ENCODE results near the gene PRKG2.

The PRKG2 gene

DNA sequence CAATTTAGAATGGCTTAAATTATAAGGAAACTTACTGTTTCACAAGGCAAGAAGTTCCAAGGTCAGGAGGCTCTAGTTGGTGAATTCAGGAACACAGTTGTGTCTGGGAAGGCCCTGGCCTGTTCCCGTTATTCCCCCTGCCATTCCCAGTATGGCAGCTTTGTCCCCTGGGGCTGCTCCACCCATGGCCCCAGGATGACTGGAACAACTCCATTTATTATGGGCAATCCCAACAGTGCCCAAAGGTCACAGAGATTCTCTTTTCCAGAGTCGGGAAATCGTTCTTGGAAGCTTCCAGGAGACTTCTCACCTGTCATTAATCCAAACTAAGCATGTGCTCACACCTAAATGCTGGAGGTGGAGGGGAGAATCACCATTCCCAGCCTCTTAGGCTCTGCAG is 2.8 kb upstream of the PRKG2 start:
- Histone ChIP-seq H3K27me3 (ENCODE audit: control insufficient read depth in 2 of 2, insufficient read depth in 2 of 2, low read length in 2 of 2) (peaks cover 17 to 23% of the 10 kb centered on the region in 2 donors), H3K9ac (ENCODE audit: low read depth in 1 of 2, low read length in 2 of 2) (no peak overlapping the region)

DNA sequence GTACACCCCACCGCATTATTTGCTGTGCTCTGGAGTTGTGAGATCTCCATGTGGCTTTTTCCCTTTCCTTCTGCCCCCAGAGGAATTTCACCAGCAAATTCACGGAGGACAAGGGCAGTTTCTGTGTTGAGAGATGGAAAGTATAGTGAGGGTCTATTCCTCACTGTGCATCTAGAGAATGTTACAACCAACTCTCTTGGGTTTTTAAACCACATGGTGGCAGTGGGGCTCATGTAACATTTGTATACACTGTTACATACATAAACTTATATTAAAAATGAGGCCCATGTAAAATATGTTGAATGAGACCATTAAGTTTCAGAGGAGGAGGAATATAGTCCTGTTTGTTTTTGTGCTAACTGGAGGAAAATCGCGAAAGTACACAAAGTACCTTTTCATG is 909 bp upstream of the PRKG2 start:
- Histone ChIP-seq H3K27me3 (ENCODE audit: control insufficient read depth in 2 of 2, insufficient read depth in 2 of 2, low read length in 2 of 2) (peaks cover 19 to 26% of the 10 kb centered on the region in 2 donors), H3K36me3 (ENCODE audit: control insufficient read depth in 2 of 2, insufficient read depth in 2 of 2, low read length in 2 of 2) (no peaks in the 10 kb centered on the region), H3K9ac (ENCODE audit: low read depth in 1 of 2, low read length in 2 of 2) (no peak overlapping the region), H3K4me3 (ENCODE audit: low read length in 2 of 2) (no peak overlapping the region), H3K4me1 (ENCODE audit: control insufficient read depth in 2 of 2, insufficient read depth in 2 of 2, low read length in 2 of 2) (peaks cover 5 to 14% of the 10 kb centered on the region in 2 donors), H3K9me3 (ENCODE audit: control insufficient read depth in 2 of 2, low read length in 2 of 2) (no peaks in the 10 kb centered on the region), H3K27ac (ENCODE audit: low read depth in 2 of 2, low read length in 2 of 2) (no peak overlapping the region)

More for the DNA sequence above, 2.8 kb upstream of the PRKG2 start:
- H3K27ac ChIP-seq (ENCODE audit: low read depth in 2 of 2, low read length in 2 of 2), result no peak overlapping the region
- no peaks in the 10 kb centered on the region for H3K9me3 ChIP-seq (ENCODE audit: control insufficient read depth in 2 of 2, low read length in 2 of 2)
- peaks cover 5 to 14% of the 10 kb centered on the region in 2 donors for H3K4me1 ChIP-seq (ENCODE audit: control insufficient read depth in 2 of 2, insufficient read depth in 2 of 2, low read length in 2 of 2)
- H3K36me3 ChIP-seq (ENCODE audit: control insufficient read depth in 2 of 2, insufficient read depth in 2 of 2, low read length in 2 of 2), result no peaks in the 10 kb centered on the region
- no peak overlapping the region for H3K4me3 ChIP-seq (ENCODE audit: low read length in 2 of 2)

DNA sequence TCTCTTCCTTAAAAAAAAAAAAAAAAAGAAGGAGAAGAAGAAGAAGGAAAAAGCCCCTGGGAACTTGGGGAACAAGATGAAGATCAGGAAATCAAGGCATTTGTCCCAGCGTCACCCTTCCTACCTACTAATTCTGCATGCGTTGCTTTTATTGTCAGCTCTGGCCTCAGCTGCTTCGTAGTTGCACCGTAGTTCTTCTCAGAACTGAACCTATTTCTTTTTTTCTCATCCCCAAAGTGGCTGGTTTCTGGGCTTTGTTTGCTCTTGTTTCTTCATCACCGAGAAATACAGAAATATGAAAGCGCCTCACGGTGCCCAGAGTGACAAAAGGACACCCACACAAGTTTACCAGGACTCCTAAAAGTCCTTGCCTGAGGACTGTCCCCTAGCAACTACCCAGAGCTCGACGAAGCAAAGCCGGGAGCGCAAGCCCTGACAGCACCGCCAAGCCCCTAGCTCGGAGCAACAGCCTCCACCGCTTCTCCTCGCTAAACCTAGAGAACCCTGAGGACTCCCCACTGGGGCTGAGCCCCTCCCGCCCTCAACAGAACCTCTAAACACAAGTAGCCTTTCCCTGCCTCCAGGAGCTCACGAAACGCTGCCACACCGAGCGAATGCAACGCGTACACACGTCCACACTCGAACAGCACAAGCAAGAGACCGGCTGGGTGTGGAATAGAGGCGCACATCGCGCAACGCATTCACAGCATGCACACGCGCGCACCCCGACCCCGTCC is 710 bp downstream of the PRKG2 start:
- Histone ChIP-seq H3K9me3 (ENCODE audit: control insufficient read depth in 2 of 2, low read length in 2 of 2) (no peaks in the 10 kb centered on the region), H3K9ac (ENCODE audit: low read depth in 1 of 2, low read length in 2 of 2) (peak overlapping the region in 1 of 2 donors; percentile 51), H3K27ac (ENCODE audit: low read depth in 2 of 2, low read length in 2 of 2) (no peak overlapping the region), H3K36me3 (ENCODE audit: control insufficient read depth in 2 of 2, insufficient read depth in 2 of 2, low read length in 2 of 2) (no peaks in the 10 kb centered on the region), H3K4me3 (ENCODE audit: low read length in 2 of 2) (peak overlapping the region; percentile 53 to 69), H3K4me1 (ENCODE audit: control insufficient read depth in 2 of 2, insufficient read depth in 2 of 2, low read length in 2 of 2) (peaks cover 5 to 14% of the 10 kb centered on the region in 2 donors), H3K27me3 (ENCODE audit: control insufficient read depth in 2 of 2, insufficient read depth in 2 of 2, low read length in 2 of 2) (peaks cover 19 to 26% of the 10 kb centered on the region in 2 donors)

DNA sequence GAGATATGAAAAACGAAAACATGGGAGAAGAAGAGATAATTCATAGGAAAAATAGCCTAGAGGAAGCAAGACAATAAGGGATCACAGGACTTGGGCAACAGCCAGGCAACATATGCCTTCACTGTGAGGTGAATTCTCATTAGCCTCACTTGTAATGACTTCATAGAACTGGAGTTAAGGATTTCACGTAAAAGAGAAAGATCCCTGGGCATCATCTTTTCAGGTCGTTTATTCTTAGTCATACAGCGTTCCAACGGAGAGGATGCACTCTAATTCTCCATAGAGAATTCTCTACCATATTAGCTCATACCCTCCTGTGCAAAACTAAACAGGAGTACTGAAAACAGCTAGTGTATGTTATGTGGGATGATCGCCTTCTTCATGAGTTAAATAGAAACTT is 1.4 kb downstream of the PRKG2 start:
- H3K9me3 ChIP-seq (ENCODE audit: control insufficient read depth in 2 of 2, low read length in 2 of 2), result no peaks in the 10 kb centered on the region
- H3K36me3 ChIP-seq (ENCODE audit: control insufficient read depth in 2 of 2, insufficient read depth in 2 of 2, low read length in 2 of 2), result no peaks in the 10 kb centered on the region
- H3K27me3 ChIP-seq (ENCODE audit: control insufficient read depth in 2 of 2, insufficient read depth in 2 of 2, low read length in 2 of 2), result peaks cover 19 to 26% of the 10 kb centered on the region in 2 donors
- H3K4me3 ChIP-seq (ENCODE audit: low read length in 2 of 2), result peak overlapping the region in 1 of 2 donors; percentile 69
- H3K27ac ChIP-seq (ENCODE audit: low read depth in 2 of 2, low read length in 2 of 2), result no peak overlapping the region
- peaks cover 5 to 13% of the 10 kb centered on the region in 2 donors for H3K4me1 ChIP-seq (ENCODE audit: control insufficient read depth in 2 of 2, insufficient read depth in 2 of 2, low read length in 2 of 2)
- H3K9ac ChIP-seq (ENCODE audit: low read depth in 1 of 2, low read length in 2 of 2), result no peak overlapping the region

DNA sequence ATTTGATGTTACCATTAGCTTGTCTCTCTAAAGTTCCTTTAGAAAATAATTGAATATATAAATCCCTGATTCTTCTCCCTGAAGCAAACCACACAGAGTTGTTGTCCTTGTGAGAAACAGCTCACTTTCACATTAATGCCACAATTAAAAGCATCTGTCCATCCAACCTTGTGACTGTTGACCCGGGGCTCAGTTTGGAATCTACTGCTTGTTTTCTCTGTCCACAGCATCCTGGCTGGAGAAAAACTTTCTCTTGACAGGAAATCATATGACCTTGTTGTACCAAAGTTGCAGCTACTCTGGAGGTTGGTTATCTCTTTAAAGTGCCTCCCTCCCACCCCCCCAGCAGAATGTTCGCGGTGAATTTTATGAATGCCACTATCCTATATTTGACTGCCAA is 3.1 kb downstream of the PRKG2 start:
- Histone ChIP-seq H3K36me3 (ENCODE audit: control insufficient read depth in 2 of 2, insufficient read depth in 2 of 2, low read length in 2 of 2) (no peaks in the 10 kb centered on the region), H3K4me3 (ENCODE audit: low read length in 2 of 2) (no peak overlapping the region), H3K27ac (ENCODE audit: low read depth in 2 of 2, low read length in 2 of 2) (no peak overlapping the region), H3K4me1 (ENCODE audit: control insufficient read depth in 2 of 2, insufficient read depth in 2 of 2, low read length in 2 of 2) (peaks cover 5 to 11% of the 10 kb centered on the region in 2 donors), H3K9me3 (ENCODE audit: control insufficient read depth in 2 of 2, low read length in 2 of 2) (no peaks in the 10 kb centered on the region), H3K27me3 (ENCODE audit: control insufficient read depth in 2 of 2, insufficient read depth in 2 of 2, low read length in 2 of 2) (peaks cover 15 to 26% of the 10 kb centered on the region in 2 donors), H3K9ac (ENCODE audit: low read depth in 1 of 2, low read length in 2 of 2) (no peak overlapping the region)

DNA sequence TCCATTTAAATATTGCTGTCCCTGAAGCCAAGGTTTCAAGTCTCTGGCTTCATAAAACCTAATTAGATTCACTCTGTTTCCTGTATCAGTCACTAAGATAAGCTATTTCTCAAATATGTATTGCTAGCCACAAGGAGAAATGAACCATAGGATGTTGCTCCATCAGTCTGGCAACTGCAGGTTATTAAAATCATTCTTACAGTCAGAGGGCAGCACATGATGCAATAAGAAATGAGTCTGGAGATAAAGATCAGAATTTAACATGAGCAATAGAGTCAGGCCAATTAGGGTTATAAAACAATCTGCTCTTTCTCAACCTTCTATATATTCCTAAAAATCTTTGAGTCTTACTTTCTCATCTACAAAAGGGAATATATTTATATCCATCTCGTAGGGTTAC is 7.2 kb downstream of the PRKG2 start:
- H3K9me3 ChIP-seq (ENCODE audit: control insufficient read depth in 2 of 2, low read length in 2 of 2), result no peaks in the 10 kb centered on the region
- H3K27ac ChIP-seq (ENCODE audit: low read depth in 2 of 2, low read length in 2 of 2), result no peak overlapping the region
- H3K4me3 ChIP-seq (ENCODE audit: low read length in 2 of 2), result no peak overlapping the region
- no peak overlapping the region for H3K9ac ChIP-seq (ENCODE audit: low read depth in 1 of 2, low read length in 2 of 2)
- no peaks in the 10 kb centered on the region for H3K4me1 ChIP-seq (ENCODE audit: control insufficient read depth in 2 of 2, insufficient read depth in 2 of 2, low read length in 2 of 2)
- no peaks in the 10 kb centered on the region for H3K36me3 ChIP-seq (ENCODE audit: control insufficient read depth in 2 of 2, insufficient read depth in 2 of 2, low read length in 2 of 2)
- H3K27me3 ChIP-seq (ENCODE audit: control insufficient read depth in 2 of 2, insufficient read depth in 2 of 2, low read length in 2 of 2), result peaks cover 3 to 4% of the 10 kb centered on the region in 2 donors

DNA sequence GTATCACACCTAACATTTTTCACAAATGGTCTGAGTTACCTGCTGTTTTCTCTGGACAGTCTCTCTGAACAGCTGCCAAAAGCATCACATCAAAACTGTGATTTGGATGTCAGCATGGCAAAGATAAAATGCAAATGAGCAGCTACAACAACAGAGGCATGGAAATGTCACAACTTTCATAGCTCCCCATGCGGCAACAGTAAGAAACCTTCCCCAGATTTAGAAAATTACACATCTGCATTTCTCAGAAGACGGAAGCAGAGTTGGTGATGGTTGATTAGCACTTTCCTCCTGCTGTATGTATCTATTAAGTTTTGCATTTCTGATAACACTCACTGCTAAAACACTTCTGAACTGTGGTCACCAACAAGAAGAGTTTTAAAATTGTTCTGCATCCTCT is 9.7 kb downstream of the PRKG2 start:
- Histone ChIP-seq H3K27me3 (ENCODE audit: control insufficient read depth in 2 of 2, insufficient read depth in 2 of 2, low read length in 2 of 2) (no peaks in the 10 kb centered on the region), H3K4me1 (ENCODE audit: control insufficient read depth in 2 of 2, insufficient read depth in 2 of 2, low read length in 2 of 2) (no peaks in the 10 kb centered on the region), H3K9me3 (ENCODE audit: control insufficient read depth in 2 of 2, low read length in 2 of 2) (no peaks in the 10 kb centered on the region), H3K9ac (ENCODE audit: low read depth in 1 of 2, low read length in 2 of 2) (no peak overlapping the region), H3K36me3 (ENCODE audit: control insufficient read depth in 2 of 2, insufficient read depth in 2 of 2, low read length in 2 of 2) (no peaks in the 10 kb centered on the region), H3K27ac (ENCODE audit: low read depth in 2 of 2, low read length in 2 of 2) (no peak overlapping the region), H3K4me3 (ENCODE audit: low read length in 2 of 2) (no peak overlapping the region)

DNA sequence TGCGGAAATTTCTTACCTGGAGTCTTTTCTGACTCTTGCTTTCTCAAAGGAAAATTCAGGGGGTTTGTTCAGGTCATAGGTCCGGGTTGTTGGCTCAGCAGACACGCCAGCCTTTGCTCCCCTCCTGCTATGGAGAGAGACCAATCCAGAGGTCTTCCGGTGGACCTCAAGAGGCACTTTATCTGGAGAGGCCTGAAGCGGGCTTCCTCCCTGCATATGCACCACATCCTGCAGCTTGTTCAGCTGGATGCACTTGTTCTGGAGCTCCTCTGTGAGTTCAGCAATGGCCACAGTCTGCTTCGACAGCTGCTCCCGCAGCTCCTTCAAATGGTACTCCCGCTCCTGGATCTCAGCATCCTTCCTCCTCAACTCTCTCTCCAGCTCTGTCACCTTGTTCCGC is 10.5 kb downstream of the PRKG2 start:
- H3K9me3 ChIP-seq (ENCODE audit: control insufficient read depth in 2 of 2, low read length in 2 of 2), result no peaks in the 10 kb centered on the region
- no peaks in the 10 kb centered on the region for H3K36me3 ChIP-seq (ENCODE audit: control insufficient read depth in 2 of 2, insufficient read depth in 2 of 2, low read length in 2 of 2)
- H3K9ac ChIP-seq (ENCODE audit: low read depth in 1 of 2, low read length in 2 of 2), result no peak overlapping the region
- no peak overlapping the region for H3K27ac ChIP-seq (ENCODE audit: low read depth in 2 of 2, low read length in 2 of 2)
- H3K4me3 ChIP-seq (ENCODE audit: low read length in 2 of 2), result no peak overlapping the region
- H3K27me3 ChIP-seq (ENCODE audit: control insufficient read depth in 2 of 2, insufficient read depth in 2 of 2, low read length in 2 of 2), result no peaks in the 10 kb centered on the region
- H3K4me1 ChIP-seq (ENCODE audit: control insufficient read depth in 2 of 2, insufficient read depth in 2 of 2, low read length in 2 of 2), result no peaks in the 10 kb centered on the region

DNA sequence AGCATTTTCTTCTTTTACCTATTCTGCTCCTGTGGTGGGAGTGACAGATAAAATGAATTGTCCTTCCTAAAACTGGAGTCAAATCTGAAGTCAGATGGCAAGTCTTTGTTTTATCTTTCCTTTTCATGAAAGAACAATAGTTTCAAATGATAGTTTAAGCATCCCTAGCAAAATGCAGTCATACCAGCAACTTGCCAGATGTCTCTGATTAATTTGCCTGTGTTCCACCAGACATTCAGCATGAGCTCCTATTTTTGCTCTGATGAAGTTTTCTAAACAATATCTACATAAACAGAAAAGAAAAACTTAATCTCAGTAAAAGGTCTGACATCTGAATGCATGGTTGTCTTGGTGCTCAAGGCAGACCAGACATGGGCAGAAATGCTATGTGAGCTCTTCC is 15.2 kb downstream of the PRKG2 start:
- H3K27me3 ChIP-seq (ENCODE audit: control insufficient read depth in 2 of 2, insufficient read depth in 2 of 2, low read length in 2 of 2), result peaks cover 0 to 4% of the 10 kb centered on the region in 2 donors
- H3K4me3 ChIP-seq (ENCODE audit: low read length in 2 of 2), result no peak overlapping the region
- no peak overlapping the region for H3K9ac ChIP-seq (ENCODE audit: low read depth in 1 of 2, low read length in 2 of 2)
- H3K9me3 ChIP-seq (ENCODE audit: control insufficient read depth in 2 of 2, low read length in 2 of 2), result no peaks in the 10 kb centered on the region
- no peaks in the 10 kb centered on the region for H3K36me3 ChIP-seq (ENCODE audit: control insufficient read depth in 2 of 2, insufficient read depth in 2 of 2, low read length in 2 of 2)
- H3K27ac ChIP-seq (ENCODE audit: low read depth in 2 of 2, low read length in 2 of 2), result no peak overlapping the region
- no peaks in the 10 kb centered on the region for H3K4me1 ChIP-seq (ENCODE audit: control insufficient read depth in 2 of 2, insufficient read depth in 2 of 2, low read length in 2 of 2)

DNA sequence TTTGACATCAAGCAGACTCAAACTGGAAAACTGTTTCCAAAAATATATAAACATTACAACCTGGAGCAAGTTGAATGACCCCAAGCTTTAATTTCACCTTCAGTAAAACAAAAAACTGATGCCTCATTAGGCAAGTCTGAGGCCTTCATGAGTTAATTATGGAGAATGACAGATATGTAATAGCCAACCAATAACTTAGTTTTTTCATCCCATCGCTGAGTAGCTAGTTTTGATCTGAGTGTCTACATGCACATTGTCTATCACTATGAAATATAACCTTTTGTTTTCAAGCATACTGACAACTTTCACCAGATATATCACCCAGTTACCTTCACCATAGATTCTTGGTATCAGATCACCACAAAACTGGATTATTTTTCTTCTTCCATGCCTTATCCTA is 16.4 kb downstream of the PRKG2 start:
- H3K9ac ChIP-seq (ENCODE audit: low read depth in 1 of 2, low read length in 2 of 2), result no peak overlapping the region
- no peaks in the 10 kb centered on the region for H3K9me3 ChIP-seq (ENCODE audit: control insufficient read depth in 2 of 2, low read length in 2 of 2)
- no peak overlapping the region for H3K27ac ChIP-seq (ENCODE audit: low read depth in 2 of 2, low read length in 2 of 2)
- H3K36me3 ChIP-seq (ENCODE audit: control insufficient read depth in 2 of 2, insufficient read depth in 2 of 2, low read length in 2 of 2), result no peaks in the 10 kb centered on the region
- no peak overlapping the region for H3K4me3 ChIP-seq (ENCODE audit: low read length in 2 of 2)
- peaks cover 0 to 4% of the 10 kb centered on the region in 2 donors for H3K27me3 ChIP-seq (ENCODE audit: control insufficient read depth in 2 of 2, insufficient read depth in 2 of 2, low read length in 2 of 2)
- H3K4me1 ChIP-seq (ENCODE audit: control insufficient read depth in 2 of 2, insufficient read depth in 2 of 2, low read length in 2 of 2), result no peaks in the 10 kb centered on the region
